ENCODE data around the gene PIGZ. TPM values are rescaled to one million over a fixed set of nuclear protein-coding genes. Genes with fewer than 3 reads are reported as not detected.

PIGZ gene
- total and polyA plus RNA-seq, 4 donors = 1.4 to 5.5 (median 2.2) TPM

DNA sequence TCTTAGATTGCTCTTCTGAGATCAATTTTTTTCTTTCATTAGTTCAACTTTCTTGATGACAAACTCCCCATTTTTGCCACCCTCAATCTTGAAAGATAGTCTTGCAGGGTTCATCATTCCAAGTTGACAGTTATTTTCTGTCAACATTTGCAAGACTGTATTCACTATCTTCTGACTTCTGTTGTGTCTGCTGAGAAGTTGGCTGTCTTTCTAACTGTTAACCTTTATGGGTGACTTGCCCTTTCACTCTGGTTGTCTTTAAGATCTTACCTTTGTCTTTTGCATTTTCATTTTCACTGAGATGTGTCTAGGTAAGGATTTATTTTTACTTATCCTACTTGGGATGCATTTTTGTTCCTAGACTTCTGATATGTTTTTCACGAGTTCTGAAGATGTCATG, 14.6 kb upstream of the PIGZ start:
- no peak for DNase-seq
- 58 to 75% methylated on average over 1 of the region's 1 CpG for WGBS, 2 donors
- Histone ChIP-seq H3K27ac (ENCODE audit: low read depth in 1 of 2, low read length in 1 of 2) (no peak overlapping the region), H3K9me3 (ENCODE audit: control insufficient read depth in 4 of 4, insufficient read depth in 3 of 4, low read length in 3 of 4) (peaks cover 0 to 6% (median 2%) of the 10 kb centered on the region in 4 donors), H3K36me3 (ENCODE audit: control insufficient read depth in 4 of 4, insufficient read depth in 4 of 4, low read length in 4 of 4) (no peaks in the 10 kb centered on the region), H3K4me3 (no peak overlapping the region), H3K9ac (ENCODE audit: insufficient read depth in 1 of 2, low read length in 2 of 2) (no peak overlapping the region), H3K27me3 (ENCODE audit: control insufficient read depth in 3 of 3, insufficient read depth in 3 of 3, low read length in 2 of 3) (no peaks in the 10 kb centered on the region), H3K4me1 (ENCODE audit: control insufficient read depth in 5 of 5, insufficient read depth in 5 of 5, low read length in 5 of 5) (peaks cover 0 to 3% (median 0%) of the 10 kb centered on the region in 5 donors)
- no peak for TF ChIP-seq CTCF (IDR thresholded peaks at IDR 0.05; ENCODE audit: control extremely low read depth, extremely low read depth)
- no peak for ATAC-seq (ENCODE audit: insufficient read depth, low FRiP score)

DNA sequence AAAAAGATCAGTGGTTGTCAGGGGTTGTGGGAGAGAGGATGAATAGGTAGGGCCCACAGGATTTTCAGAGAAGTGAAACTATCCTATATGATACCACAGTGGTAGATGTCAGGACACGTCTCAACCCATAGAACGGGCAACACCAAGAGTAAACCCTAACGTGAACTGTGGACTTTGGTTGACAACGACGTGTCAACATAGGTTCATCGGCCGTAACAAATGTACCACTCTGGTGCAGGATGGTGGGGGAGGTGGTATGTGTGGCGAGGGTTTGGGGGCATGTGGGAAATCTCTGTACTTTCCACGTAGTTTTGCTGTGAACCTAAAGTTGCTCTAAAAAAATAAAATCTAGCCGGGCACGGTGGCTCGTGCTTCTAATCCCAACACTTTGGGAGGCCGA, 13.0 kb upstream of the PIGZ start:
- no peak for ATAC-seq (ENCODE audit: insufficient read depth, low FRiP score)
- 90 to 97% methylated on average over 13 of the region's 13 CpGs for WGBS, 2 donors

DNA sequence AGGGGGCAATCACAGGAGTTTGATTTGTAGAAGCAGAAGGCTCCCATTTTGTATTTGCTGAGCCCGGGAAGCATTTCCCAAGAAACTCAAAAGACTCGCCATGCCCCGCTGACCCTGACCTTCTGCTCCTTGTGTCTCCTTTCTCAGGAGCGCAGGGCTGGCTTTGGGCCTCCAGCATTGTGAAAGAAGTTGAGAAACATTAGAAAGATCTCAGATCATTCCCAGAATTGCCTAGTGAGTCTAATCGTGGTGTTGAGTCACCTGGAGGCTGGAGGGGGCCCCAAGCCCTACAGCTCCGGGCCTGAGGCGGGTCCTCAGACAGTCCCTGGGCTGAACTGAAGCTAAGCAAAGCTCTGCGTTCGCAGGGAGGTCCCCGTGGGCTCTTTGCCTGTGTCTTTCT, 10.9 kb upstream of the PIGZ start:
- ATAC-seq (ENCODE audit: insufficient read depth, low FRiP score) = peak; percentile 6
- no peak for TF ChIP-seq CTCF (IDR thresholded peaks at IDR 0.05; ENCODE audit: control extremely low read depth, extremely low read depth)
- 81 to 82% methylated on average over 10 of the region's 10 CpGs for WGBS, 2 donors

More for the DNA sequence above, 13.0 kb upstream of the PIGZ start:
- DNase-seq = no peak
- Histone ChIP-seq H3K36me3 (ENCODE audit: control insufficient read depth in 4 of 4, insufficient read depth in 4 of 4, low read length in 4 of 4) (no peaks in the 10 kb centered on the region), H3K9ac (ENCODE audit: insufficient read depth in 1 of 2, low read length in 2 of 2) (no peak overlapping the region), H3K4me3 (no peak overlapping the region), H3K4me1 (ENCODE audit: control insufficient read depth in 5 of 5, insufficient read depth in 5 of 5, low read length in 5 of 5) (peaks cover 0 to 3% (median 0%) of the 10 kb centered on the region in 5 donors), H3K27ac (ENCODE audit: low read depth in 1 of 2, low read length in 1 of 2) (no peak overlapping the region), H3K27me3 (ENCODE audit: control insufficient read depth in 3 of 3, insufficient read depth in 3 of 3, low read length in 2 of 3) (no peaks in the 10 kb centered on the region), H3K9me3 (ENCODE audit: control insufficient read depth in 4 of 4, insufficient read depth in 3 of 4, low read length in 3 of 4) (peaks cover 0 to 6% (median 2%) of the 10 kb centered on the region in 4 donors)
- no peak for TF ChIP-seq CTCF (IDR thresholded peaks at IDR 0.05; ENCODE audit: control extremely low read depth, extremely low read depth)

DNA sequence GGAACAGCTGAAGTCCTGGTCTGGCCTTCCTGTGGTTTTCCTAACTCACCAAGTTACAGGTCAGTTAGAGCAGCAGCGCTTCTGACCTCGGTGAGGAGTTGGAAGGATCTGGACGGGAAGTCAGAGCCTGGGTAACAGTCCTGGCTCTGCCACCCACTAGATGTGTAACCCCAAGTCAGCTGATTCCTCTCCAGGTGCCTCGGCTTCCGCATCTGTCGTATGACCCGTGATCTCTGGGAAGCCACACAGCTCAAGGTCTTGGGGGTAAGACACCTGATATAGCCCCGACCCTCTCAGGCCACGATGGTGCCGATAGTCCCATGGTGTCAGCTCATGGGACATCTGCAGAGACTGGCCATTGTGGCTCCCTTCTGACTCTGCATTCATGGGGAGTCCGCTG, 8.3 kb upstream of the PIGZ start:
- H3K9me3 ChIP-seq (ENCODE audit: control insufficient read depth in 4 of 4, insufficient read depth in 3 of 4, low read length in 3 of 4) = no peaks in the 10 kb centered on the region
- peaks cover 0 to 3% (median 0%) of the 10 kb centered on the region in 5 donors for H3K4me1 ChIP-seq (ENCODE audit: control insufficient read depth in 5 of 5, insufficient read depth in 5 of 5, low read length in 5 of 5)
- WGBS, 2 donors = 72 to 80% methylated on average over 11 of the region's 11 CpGs
- no peak overlapping the region for H3K9ac ChIP-seq (ENCODE audit: insufficient read depth in 1 of 2, low read length in 2 of 2)
- no peaks in the 10 kb centered on the region for H3K36me3 ChIP-seq (ENCODE audit: control insufficient read depth in 4 of 4, insufficient read depth in 4 of 4, low read length in 4 of 4)
- no peaks in the 10 kb centered on the region for H3K27me3 ChIP-seq (ENCODE audit: control insufficient read depth in 3 of 3, insufficient read depth in 3 of 3, low read length in 2 of 3)
- no peak for DNase-seq
- H3K27ac ChIP-seq (ENCODE audit: low read depth in 1 of 2, low read length in 1 of 2) = no peak overlapping the region
- no peak overlapping the region for H3K4me3 ChIP-seq
- no peak for ATAC-seq (ENCODE audit: insufficient read depth, low FRiP score)
- no peak for TF ChIP-seq CTCF (IDR thresholded peaks at IDR 0.05; ENCODE audit: control extremely low read depth, extremely low read depth)

More for the DNA sequence above, 10.9 kb upstream of the PIGZ start:
- Histone ChIP-seq H3K9me3 (ENCODE audit: control insufficient read depth in 4 of 4, insufficient read depth in 3 of 4, low read length in 3 of 4) (peaks cover 0 to 6% (median 2%) of the 10 kb centered on the region in 4 donors), H3K36me3 (ENCODE audit: control insufficient read depth in 4 of 4, insufficient read depth in 4 of 4, low read length in 4 of 4) (no peaks in the 10 kb centered on the region), H3K27ac (ENCODE audit: low read depth in 1 of 2, low read length in 1 of 2) (no peak overlapping the region), H3K4me3 (no peak overlapping the region), H3K4me1 (ENCODE audit: control insufficient read depth in 5 of 5, insufficient read depth in 5 of 5, low read length in 5 of 5) (peaks cover 0 to 3% (median 0%) of the 10 kb centered on the region in 5 donors), H3K9ac (ENCODE audit: insufficient read depth in 1 of 2, low read length in 2 of 2) (no peak overlapping the region), H3K27me3 (ENCODE audit: control insufficient read depth in 3 of 3, insufficient read depth in 3 of 3, low read length in 2 of 3) (no peaks in the 10 kb centered on the region)
- no peak for DNase-seq

Data from lung (tissue), 12 donors.